Endothelial cell of umbilical vein (primary cell): ENCODE data around the gene ZBTB7C. TPM values are rescaled to one million over a fixed set of nuclear protein-coding genes. Genes with fewer than 3 reads are reported as not detected.

Experiments used
- BruUV-seq: library from RNA; stranded (reverse); fragments of 400-500 nt; replicated peaks from 2 replicates; lab custom pipeline; 2021; lab: Mats Ljungman, UMichigan
- CTCF ChIA-PET: fragments of 300-600, 350-600 bp; sonication (Branson Sonifier 250); formaldehyde crosslinking; loops from one replicate; lab custom pipeline; 2021; ENCODE audit warnings: antibody characterized with exemption, inconsistent platforms; lab: Charles Lee
- POLR2A ChIA-PET: fragments of 300-600, 350-600 bp; sonication (Branson Sonifier 250); formaldehyde crosslinking; loops from one replicate; lab custom pipeline; 2021; ENCODE audit warnings: antibody characterized with exemption, inconsistent platforms; lab: Charles Lee
- DNase-seq: peaks from one replicate; pipeline ENCODE4 v3.0.0-alpha.2; 2011; ENCODE audit warnings: low read depth, low spot score
- FAIRE-seq: peaks from 2 replicates; lab custom pipeline; 2011; peaks lifted over from hg19 to GRCh38; lab: Jason Lieb, UNC
- H2AFZ ChIP-seq: 2 replicates; pipeline ENCODE4 v1.6.0; 2012; ENCODE audit warnings: low read depth, low read length, control low read depth, inconsistent platforms
- H3K27ac ChIP-seq: 2 replicates; pipeline ENCODE4 v1.5.1; 2011; ENCODE audit warnings: low read depth, mild to moderate bottlenecking, control low read depth, low read length, moderate library complexity; ENCODE audit not compliant: insufficient read depth
- H3K27me3 ChIP-seq, 2 experiments: 2 replicates each; pipeline versions ENCODE4 v1.6.0 to v1.6.1; 2011; ENCODE audit warnings: low read length in 2 of 2, mixed read lengths in 1 of 2; ENCODE audit not compliant: control insufficient read depth in 2 of 2, insufficient read depth in 2 of 2
- H3K36me3 ChIP-seq, 2 experiments: 2 replicates in 1 of 2; 3 replicates in 1 of 2; pipeline ENCODE4 v1.5.1; 2011; ENCODE audit warnings: low read length in 2 of 2, mild to moderate bottlenecking in 1 of 2, moderate library complexity in 1 of 2; ENCODE audit not compliant: control insufficient read depth in 2 of 2, insufficient read depth in 2 of 2; ENCODE audit errors: extremely low read depth in 1 of 2
- H3K4me1 ChIP-seq: 3 replicates; pipeline ENCODE4 v1.5.1; 2011; ENCODE audit warnings: mild to moderate bottlenecking, low read length; ENCODE audit not compliant: control insufficient read depth, insufficient read depth; ENCODE audit errors: extremely low read depth
- H3K4me2 ChIP-seq: 2 replicates; pipeline ENCODE4 v1.6.1; 2011; ENCODE audit warnings: low read length, control low read depth, mixed read lengths; ENCODE audit not compliant: insufficient read depth
- H3K4me3 ChIP-seq, 3 experiments: fragments of 200-600 bp in 1 of 3; sonication (generic), shearing (Covaris generic) in 1 of 3; replicated peaks in 1 of 3; 2 replicates each; pipeline ENCODE4 v1.5.1; 2011 to 2016; ENCODE audit warnings: control low read depth in 3 of 3, low read length in 3 of 3, mild to moderate bottlenecking in 2 of 3, inconsistent platforms in 1 of 3, low read depth in 1 of 3, moderate library complexity in 1 of 3; ENCODE audit not compliant: insufficient read depth in 1 of 3
- H3K79me2 ChIP-seq: 2 replicates; pipeline ENCODE4 v1.6.0; 2012; ENCODE audit warnings: low read length, inconsistent platforms; ENCODE audit not compliant: control insufficient read depth, insufficient read depth
- H3K9ac ChIP-seq: replicated peaks from 2 replicates; pipeline ENCODE3; 2011; ENCODE audit warnings: low read length, control low read depth; ENCODE audit not compliant: insufficient read depth; ENCODE audit errors: extremely low read depth
- H3K9me1 ChIP-seq: replicated peaks from 3 replicates; pipeline ENCODE4 v1.6.0; 2011; ENCODE audit warnings: mild to moderate bottlenecking, low read length; ENCODE audit not compliant: control insufficient read depth, insufficient read depth; ENCODE audit errors: extremely low read depth
- H3K9me3 ChIP-seq: replicated peaks from 2 replicates; pipeline ENCODE4 v1.5.1; 2012; ENCODE audit warnings: low read length, inconsistent platforms; ENCODE audit not compliant: control insufficient read depth, insufficient read depth
- H4K20me1 ChIP-seq: replicated peaks from 2 replicates; pipeline ENCODE3; 2011; ENCODE audit warnings: mild to moderate bottlenecking, low read length; ENCODE audit not compliant: control insufficient read depth, insufficient read depth; ENCODE audit errors: extremely low read depth
- EZH2 ChIP-seq: IDR thresholded peaks from 2 replicates; pipeline ENCODE4 v1.6.1; 2012; ENCODE audit warnings: borderline replicate concordance, low read depth, mild to moderate bottlenecking, moderate library complexity, low read length, inconsistent platforms; ENCODE audit not compliant: severe bottlenecking
- FOS ChIP-seq: IDR thresholded peaks from 2 replicates; pipeline ENCODE4 v1.6.1; 2011; ENCODE audit warnings: mild to moderate bottlenecking, low read length, moderate library complexity, borderline replicate concordance; ENCODE audit not compliant: insufficient read depth
- GATA2 ChIP-seq: IDR thresholded peaks from 2 replicates; pipeline ENCODE4 v1.7.0; 2011; ENCODE audit warnings: low read depth, mild to moderate bottlenecking, moderate library complexity, mixed read lengths, low read length; ENCODE audit not compliant: insufficient read length, insufficient read depth
- JUN ChIP-seq: IDR thresholded peaks from 2 replicates; pipeline ENCODE4 v1.6.1; 2011; ENCODE audit warnings: borderline replicate concordance, low read depth; ENCODE audit not compliant: insufficient read length, insufficient read depth
- MYC ChIP-seq: IDR thresholded peaks from one replicate; pipeline ENCODE4 v1.6.1; 2011; ENCODE audit warnings: mild to moderate bottlenecking, low read depth, low read length
- POLR2A ChIP-seq: IDR thresholded peaks from 2 replicates; pipeline ENCODE4 v1.6.1; 2012; ENCODE audit warnings: low read depth, mild to moderate bottlenecking, control low read depth, low read length
- POLR2AphosphoS5 ChIP-seq: IDR thresholded peaks from 2 replicates; pipeline ENCODE4 v1.6.1; 2012; ENCODE audit warnings: low read depth, mild to moderate bottlenecking, control low read depth, low read length, moderate library complexity; ENCODE audit not compliant: insufficient read depth
- dilution Hi-C: fragments of 300-500 bp; cut with MboI; formaldehyde crosslinking; loops from one replicate; pipeline ENCODE4 v1.15.0; 2019; ENCODE audit warnings: low sequenced_read_pairs; ENCODE audit not compliant: extremely low pct_ligation_motif_present
- intact Hi-C: fragments of 100-400 bp; cut with micrococcal nuclease; formaldehyde crosslinking; loops from one replicate; pipeline ENCODE4 v1.10.0; 2022
- polyA plus RNA-seq, 4 experiments: library from polyadenylated mRNA; depleted of rRNA in 3 of 4; stranded (reverse) in 3 of 4; unstranded in 1 of 4; fragments of >200 nt; gene quantifications; 2 replicates each; pipeline versions ENCODE4 v1.2.1 to v1.2.3, GENCODE V29; 2011 to 2012; ENCODE audit warnings: missing spikeins in 1 of 4
- total RNA-seq: library from RNA; stranded (reverse); gene quantifications from 2 replicates; pipeline ENCODE4 v1.2.3, GENCODE V29; 2021
- TF ChIP-seq, protein P1 (sequence below): IDR thresholded peaks from 2 replicates; pipeline ENCODE4 v1.6.1; 2011; ENCODE audit not compliant: insufficient read depth, insufficient read length
- TF ChIP-seq, protein P2 (sequence below), 2 donors: IDR thresholded peaks; 1 replicate in 1 of 2; 2 replicates in 1 of 2; pipeline ENCODE4 v1.5.1; 2011; ENCODE audit warnings: low read length in 2 of 2, mild to moderate bottlenecking in 2 of 2, moderate library complexity in 2 of 2, control low read depth in 1 of 2, inconsistent platforms in 1 of 2, low read depth in 1 of 2; ENCODE audit not compliant: insufficient read depth in 1 of 2; ENCODE audit errors: extremely low read depth in 1 of 2

The ZBTB7C gene
- total and polyA plus RNA-seq, 2 donors (not counting 3 experiments of a cell fraction or from before 2014, with no cell fraction given), result not detected

DNA sequence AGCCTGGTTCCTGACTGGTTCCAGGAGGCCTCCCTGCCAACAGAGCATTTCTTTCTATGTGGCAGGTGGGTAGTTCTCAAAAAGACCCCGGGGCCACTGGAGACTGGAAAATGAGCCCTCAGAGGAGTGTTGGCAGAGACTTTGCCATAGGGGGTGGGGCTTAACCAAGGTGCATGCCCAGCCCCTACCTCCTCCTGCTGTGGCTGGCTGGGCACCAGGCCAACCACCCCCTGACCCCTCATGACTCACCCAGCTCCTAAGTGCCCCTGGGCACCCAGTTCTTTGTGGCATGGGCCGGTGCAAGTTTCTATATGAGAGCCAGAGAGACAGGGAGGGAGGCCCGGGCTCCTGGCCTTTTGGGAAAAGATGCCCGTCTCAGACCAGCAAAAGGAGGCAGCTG is 380.5 kb downstream of the ZBTB7C start:
- no peak for FAIRE-seq
- Histone ChIP-seq H3K4me1 (peaks cover under 1% of the 10 kb centered on the region), H3K4me3 (no peak overlapping the region), H3K79me2 (no peaks in the 10 kb centered on the region), H3K27ac (no peak overlapping the region), H2AFZ (no peak overlapping the region), H3K9ac (no peak overlapping the region), H3K27me3 (no peaks in the 10 kb centered on the region), H3K9me1 (no peaks in the 10 kb centered on the region), H4K20me1 (no peaks in the 10 kb centered on the region), H3K36me3 (no peaks in the 10 kb centered on the region), H3K4me2 (no peak overlapping the region), H3K9me3 (no peaks in the 10 kb centered on the region)
- dilution Hi-C loops (no loop called here), intact Hi-C loops (no loop called here)
- TF ChIP-seq, protein P1, sequence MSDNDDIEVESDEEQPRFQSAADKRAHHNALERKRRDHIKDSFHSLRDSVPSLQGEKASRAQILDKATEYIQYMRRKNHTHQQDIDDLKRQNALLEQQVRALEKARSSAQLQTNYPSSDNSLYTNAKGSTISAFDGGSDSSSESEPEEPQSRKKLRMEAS, result no peak
- TF ChIP-seq EZH2, result no peak
- TF ChIP-seq, protein P2, sequence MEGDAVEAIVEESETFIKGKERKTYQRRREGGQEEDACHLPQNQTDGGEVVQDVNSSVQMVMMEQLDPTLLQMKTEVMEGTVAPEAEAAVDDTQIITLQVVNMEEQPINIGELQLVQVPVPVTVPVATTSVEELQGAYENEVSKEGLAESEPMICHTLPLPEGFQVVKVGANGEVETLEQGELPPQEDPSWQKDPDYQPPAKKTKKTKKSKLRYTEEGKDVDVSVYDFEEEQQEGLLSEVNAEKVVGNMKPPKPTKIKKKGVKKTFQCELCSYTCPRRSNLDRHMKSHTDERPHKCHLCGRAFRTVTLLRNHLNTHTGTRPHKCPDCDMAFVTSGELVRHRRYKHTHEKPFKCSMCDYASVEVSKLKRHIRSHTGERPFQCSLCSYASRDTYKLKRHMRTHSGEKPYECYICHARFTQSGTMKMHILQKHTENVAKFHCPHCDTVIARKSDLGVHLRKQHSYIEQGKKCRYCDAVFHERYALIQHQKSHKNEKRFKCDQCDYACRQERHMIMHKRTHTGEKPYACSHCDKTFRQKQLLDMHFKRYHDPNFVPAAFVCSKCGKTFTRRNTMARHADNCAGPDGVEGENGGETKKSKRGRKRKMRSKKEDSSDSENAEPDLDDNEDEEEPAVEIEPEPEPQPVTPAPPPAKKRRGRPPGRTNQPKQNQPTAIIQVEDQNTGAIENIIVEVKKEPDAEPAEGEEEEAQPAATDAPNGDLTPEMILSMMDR (IDR thresholded peaks at IDR 0.05; ENCODE audit: extremely low read depth in 1 of 2, insufficient read depth in 1 of 2, low read depth in 1 of 2, low read length in 2 of 2), result no peak
- TF ChIP-seq POLR2A, result no peak
- no peak for TF ChIP-seq MYC
- TF ChIP-seq FOS, result no peak
- no peak for TF ChIP-seq POLR2AphosphoS5
- no peak for TF ChIP-seq JUN
- no peak for TF ChIP-seq GATA2
- CTCF ChIA-PET, result interaction anchor here (1.5 to 1.7 kb wide), 3 partner anchors 10 to 416 kb away, joined by 6 to 10 read pairs (median 8); no protein-coding TSS in a partner anchor
- POLR2A ChIA-PET, result no interaction called here
- no peak for DNase-seq
- no TSS peak for BruUV-seq
